ENCODE data around the gene FKBP5. TPM values are rescaled to one million over a fixed set of nuclear protein-coding genes. Genes with fewer than 3 reads are reported as not detected.

Gene FKBP5
- total and polyA plus RNA-seq, 12 donors = 20.3 to 199 (median 48.6) TPM

DNA sequence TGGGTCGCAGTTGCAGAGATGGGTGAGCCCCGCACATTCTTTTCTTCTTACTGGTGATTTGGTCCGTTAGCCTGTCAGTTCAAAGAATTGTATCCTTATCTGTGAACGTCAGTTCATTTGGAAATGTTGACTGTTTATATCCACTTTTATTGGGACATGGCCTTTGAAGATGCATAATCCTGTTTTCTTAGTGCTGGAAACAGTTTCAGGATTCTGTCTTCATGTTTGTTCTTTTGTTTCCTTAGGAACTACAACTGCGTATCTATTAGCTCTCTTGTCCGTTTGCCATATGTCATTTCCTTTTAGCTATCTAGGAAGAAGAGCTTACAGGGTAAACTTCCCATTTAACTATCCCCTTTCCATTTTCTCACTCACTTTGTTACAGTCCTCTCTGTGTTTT is 141.0 kb downstream of the FKBP5 start:
- Histone ChIP-seq H3K27me3 (peaks cover 0 to 35% (median 13%) of the 10 kb centered on the region in 7 donors), H3K27ac (no peak overlapping the region), H3K4me1 (no peaks in the 10 kb centered on the region), H3K36me3 (no peaks in the 10 kb centered on the region), H3K9me3 (peaks cover 0 to 28% (median 8%) of the 10 kb centered on the region in 11 donors), H3K4me3 (no peak overlapping the region)
- ATAC-seq (no peak), DNase-seq (no peak)
- TF ChIP-seq, protein P1, sequence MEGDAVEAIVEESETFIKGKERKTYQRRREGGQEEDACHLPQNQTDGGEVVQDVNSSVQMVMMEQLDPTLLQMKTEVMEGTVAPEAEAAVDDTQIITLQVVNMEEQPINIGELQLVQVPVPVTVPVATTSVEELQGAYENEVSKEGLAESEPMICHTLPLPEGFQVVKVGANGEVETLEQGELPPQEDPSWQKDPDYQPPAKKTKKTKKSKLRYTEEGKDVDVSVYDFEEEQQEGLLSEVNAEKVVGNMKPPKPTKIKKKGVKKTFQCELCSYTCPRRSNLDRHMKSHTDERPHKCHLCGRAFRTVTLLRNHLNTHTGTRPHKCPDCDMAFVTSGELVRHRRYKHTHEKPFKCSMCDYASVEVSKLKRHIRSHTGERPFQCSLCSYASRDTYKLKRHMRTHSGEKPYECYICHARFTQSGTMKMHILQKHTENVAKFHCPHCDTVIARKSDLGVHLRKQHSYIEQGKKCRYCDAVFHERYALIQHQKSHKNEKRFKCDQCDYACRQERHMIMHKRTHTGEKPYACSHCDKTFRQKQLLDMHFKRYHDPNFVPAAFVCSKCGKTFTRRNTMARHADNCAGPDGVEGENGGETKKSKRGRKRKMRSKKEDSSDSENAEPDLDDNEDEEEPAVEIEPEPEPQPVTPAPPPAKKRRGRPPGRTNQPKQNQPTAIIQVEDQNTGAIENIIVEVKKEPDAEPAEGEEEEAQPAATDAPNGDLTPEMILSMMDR (IDR thresholded peaks at IDR 0.05) = no peak
- intact Hi-C loops (cut with DNase I) = no loop called here
- WGBS, 2 donors = 42 to 48% methylated on average over 6 of the region's 6 CpGs

DNA sequence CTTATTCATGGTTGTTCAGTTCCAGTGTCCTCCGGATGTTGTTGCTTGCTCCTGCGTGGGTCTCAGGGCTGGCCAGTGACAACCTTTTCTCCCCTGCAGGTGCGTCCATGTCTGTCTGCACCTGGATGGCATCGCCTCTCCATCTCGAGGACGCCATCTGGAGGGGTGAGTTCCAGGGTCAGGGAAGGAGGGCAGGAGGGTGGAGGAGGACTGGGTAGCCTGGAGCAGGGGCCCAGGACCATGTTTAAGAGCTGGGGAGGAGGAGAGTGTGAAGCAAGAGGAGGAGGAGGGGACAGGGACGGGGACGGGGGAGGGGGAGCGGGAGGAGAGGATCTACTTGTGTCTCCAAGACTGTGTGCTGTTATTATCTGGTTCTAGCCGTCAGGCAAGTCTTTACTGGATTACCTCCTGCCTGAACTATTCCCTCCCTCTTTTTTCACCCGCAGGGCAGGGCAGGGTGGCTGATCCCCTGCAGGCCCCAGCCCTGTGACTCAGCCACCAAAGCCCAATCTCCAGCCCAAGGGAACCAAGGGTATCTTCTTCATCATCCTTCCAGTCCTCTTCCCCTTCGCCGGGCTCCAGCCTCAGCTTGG is 143.8 kb downstream of the FKBP5 start:
- ATAC-seq = no peak
- TF ChIP-seq, protein P1 (IDR thresholded peaks at IDR 0.05) = no peak
- 55 to 57% methylated on average over 13 of the region's 13 CpGs for WGBS, 2 donors

DNA sequence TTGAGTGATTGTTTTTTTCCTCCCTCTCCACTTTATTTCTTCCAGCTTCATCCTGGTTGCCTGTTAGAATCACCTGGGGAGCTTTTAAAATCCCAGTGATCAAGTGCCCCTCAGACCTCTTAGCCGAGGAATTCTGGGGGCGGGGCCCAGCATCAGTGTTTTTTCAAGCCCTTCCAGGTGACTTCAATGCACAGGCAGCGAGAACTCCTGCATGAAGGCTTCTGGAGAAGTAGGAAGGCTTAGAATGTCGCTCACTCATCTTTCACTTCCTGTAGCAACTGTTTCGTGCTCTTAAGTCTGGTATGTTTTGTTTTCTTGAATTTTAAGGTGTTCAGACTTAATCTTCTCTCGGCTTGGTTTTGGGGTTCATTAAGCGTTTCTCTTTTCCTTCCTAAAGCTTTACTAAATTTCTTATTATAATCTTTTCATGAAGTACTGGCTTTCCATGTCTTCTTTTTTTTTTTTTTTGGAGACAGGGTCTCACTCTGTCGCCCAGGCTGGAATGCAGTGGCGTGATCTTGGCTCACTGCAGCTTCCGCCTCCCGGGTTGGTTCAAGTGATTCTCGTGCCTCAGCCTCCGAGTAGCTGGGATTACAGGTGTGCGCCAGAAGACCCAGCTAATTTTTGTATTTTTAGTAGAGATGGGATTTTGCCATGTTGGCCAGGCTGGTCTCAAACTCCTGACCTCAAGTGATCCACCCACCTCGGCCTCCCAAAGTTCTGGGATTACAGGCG is 145.1 kb downstream of the FKBP5 start:
- 80% methylated on average over 16 of the region's 16 CpGs for WGBS, 2 donors
- no peak overlapping the region for H3K27ac ChIP-seq
- TF ChIP-seq, protein P1 (IDR thresholded peaks at IDR 0.05) = no peak
- peaks cover 0 to 8% (median 0%) of the 10 kb centered on the region in 11 donors for H3K9me3 ChIP-seq
- no peaks in the 10 kb centered on the region for H3K4me1 ChIP-seq
- ATAC-seq (no peak), DNase-seq (no peak)
- H3K27me3 ChIP-seq = peaks cover 0 to 30% (median 13%) of the 10 kb centered on the region in 7 donors
- no peak overlapping the region for H3K4me3 ChIP-seq
- intact Hi-C loops (cut with DNase I) = no loop called here
- H3K36me3 ChIP-seq = no peaks in the 10 kb centered on the region

More for the DNA sequence above, 143.8 kb downstream of the FKBP5 start:
- H3K27me3 ChIP-seq = peaks cover 0 to 33% (median 13%) of the 10 kb centered on the region in 7 donors
- DNase-seq = no peak
- no peak overlapping the region for H3K4me3 ChIP-seq
- H3K9me3 ChIP-seq = peaks cover 0 to 12% (median 0%) of the 10 kb centered on the region in 11 donors
- H3K27ac ChIP-seq = no peak overlapping the region
- no peaks in the 10 kb centered on the region for H3K36me3 ChIP-seq
- intact Hi-C loops (cut with DNase I) = no loop called here
- no peaks in the 10 kb centered on the region for H3K4me1 ChIP-seq

DNA sequence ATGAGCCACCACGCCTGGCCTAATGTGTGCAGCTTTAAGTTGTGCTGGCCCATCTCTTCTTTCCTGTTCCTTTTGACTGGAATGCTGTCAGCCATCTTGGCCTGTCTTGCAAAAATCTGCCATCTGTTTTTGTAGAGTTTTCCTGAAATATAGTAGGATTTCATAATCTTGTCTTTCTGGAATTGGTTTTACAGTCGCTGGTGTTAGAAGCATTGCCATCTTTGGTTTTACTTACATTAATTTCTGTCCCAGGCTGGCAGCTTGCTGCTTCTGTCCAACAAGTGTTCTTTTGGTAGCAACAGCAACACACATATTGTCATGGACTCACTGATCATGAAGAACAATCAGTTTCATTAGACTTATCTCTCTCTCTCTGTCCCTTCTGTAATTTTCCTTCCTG is 146.9 kb downstream of the FKBP5 start:
- Histone ChIP-seq H3K4me1 (no peaks in the 10 kb centered on the region), H3K9me3 (peaks cover 0 to 8% (median 0%) of the 10 kb centered on the region in 11 donors), H3K27me3 (peaks cover 0 to 22% (median 5%) of the 10 kb centered on the region in 7 donors), H3K27ac (no peak overlapping the region), H3K4me3 (no peak overlapping the region), H3K36me3 (no peaks in the 10 kb centered on the region)
- ATAC-seq = no peak
- TF ChIP-seq, protein P1 (IDR thresholded peaks at IDR 0.05) = no peak
- intact Hi-C loops (cut with DNase I) = no loop called here
- WGBS, 2 donors = 88 to 93% methylated on average over 2 of the region's 2 CpGs
- DNase-seq = no peak

Data from heart right ventricle (tissue), 16 donors.